ENCODE measurements around the gene NRCAM.
"Not testable (repeated sequence)": the region's sequence is repeated elsewhere in the genome, so short reads cannot be mapped to it uniquely, and the experiment has no call there.

Gene NRCAM

DNA sequence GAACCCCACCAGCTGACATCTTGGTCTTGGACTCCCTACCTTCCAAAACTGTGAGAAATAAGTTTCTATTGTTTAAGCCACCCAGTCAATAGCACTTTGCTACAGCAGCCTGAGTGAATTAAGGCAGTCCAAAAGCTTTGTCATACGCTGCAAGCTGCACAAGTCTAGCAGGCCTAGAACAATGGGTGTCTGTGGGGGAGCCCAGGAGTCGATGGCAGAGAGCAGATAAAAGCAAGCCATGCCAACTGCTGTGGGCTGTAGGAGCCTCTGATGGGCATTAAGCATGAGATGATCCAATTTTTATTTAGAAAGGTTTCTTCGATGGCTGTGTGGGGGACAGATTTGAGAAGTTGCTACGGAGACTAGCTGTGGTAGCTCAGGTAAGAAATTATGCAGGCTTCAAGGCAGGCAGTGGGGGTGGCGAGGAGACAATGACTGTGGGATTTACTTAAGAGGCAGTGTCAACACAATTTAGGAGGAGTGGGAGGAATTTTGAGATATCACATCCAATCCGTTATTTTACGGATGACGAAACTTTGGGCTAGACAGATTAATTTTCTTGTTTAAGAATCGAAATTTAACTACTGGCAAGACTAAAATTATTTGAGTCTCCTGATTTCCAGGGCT, 110.4 kb downstream of the NRCAM start:
- Histone ChIP-seq H3K36me3 (ENCODE audit: insufficient read depth, low read length) (no peaks in the 10 kb centered on the region), H3K4me1 (ENCODE audit: insufficient read depth, low read length) (peaks cover 12% of the 10 kb centered on the region), H3K9me3 (ENCODE audit: control insufficient read depth, insufficient read depth, low read length) (no peaks in the 10 kb centered on the region), H3K9ac (ENCODE audit: low read depth, low read length) (no peak overlapping the region)

DNA sequence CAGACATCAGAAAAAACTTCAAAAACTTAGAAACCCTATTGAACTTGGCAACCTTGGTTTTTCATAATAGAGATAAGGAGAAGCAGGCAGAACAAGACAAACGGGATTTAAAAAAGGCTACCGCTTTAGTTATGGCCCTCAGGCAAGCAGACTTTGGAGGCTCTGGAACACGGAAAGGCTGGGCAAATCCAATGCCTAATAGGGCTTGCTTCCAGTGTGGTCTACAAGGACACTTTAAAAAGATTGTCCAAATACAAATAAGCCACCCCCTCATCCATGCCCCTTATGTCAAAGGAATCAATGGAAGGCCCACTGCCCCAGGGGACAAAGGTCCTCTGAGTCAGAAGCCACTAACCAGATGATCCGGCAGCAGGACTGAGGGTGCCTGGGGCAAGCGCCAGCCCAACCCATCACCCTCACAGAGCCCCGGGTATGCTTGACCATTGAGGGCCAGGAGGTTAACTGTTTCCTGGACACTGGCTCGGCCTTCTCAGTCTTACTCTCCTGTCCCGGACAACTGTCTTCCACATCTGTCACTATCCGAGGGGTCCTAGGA, 115.3 kb downstream of the NRCAM start:
- Histone ChIP-seq H3K9ac (ENCODE audit: low read depth, low read length) (no peak overlapping the region), H3K9me3 (ENCODE audit: control insufficient read depth, insufficient read depth, low read length) (no peaks in the 10 kb centered on the region), H3K4me1 (ENCODE audit: insufficient read depth, low read length) (peaks cover 2% of the 10 kb centered on the region; the same call in 1 of the 2 replicates), H3K36me3 (ENCODE audit: insufficient read depth, low read length) (no peaks in the 10 kb centered on the region)

- H3K36me3 ChIP-seq (ENCODE audit: insufficient read depth, low read length), result not testable (repeated sequence)
These were observed 115.8 kb downstream of the NRCAM start for GRCh38 chr7:108340406-108340805.

DNA sequence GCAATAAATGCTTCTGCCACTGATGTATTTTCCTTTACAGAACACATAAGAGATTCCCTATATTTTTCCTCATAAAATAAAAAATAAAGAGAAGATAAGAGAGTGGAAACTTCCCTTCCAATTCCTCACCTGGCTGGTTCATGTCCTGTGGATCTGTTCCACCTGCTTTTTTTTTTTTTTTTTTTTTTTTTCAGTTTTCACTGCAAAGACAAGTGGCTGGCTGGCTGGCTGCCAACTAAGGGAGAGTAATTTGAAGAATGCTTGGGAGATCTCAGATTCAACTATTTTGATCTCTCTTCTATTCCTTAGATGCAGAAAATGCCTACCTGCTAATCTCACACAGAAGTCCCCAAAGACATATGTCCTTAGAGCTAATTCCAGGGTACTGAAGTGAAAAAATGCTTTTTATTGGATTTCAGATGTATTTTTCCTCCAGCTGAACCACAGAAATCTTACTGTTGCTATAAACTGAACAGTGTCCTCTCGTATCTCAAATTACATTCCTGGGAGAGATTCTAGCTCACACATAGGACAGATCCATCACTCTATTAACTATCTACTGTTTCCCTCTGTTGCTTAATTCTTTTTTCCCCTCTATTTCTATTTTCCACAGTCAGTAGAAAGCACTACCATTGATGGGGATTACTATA, 120.8 kb downstream of the NRCAM start:
- Histone ChIP-seq H3K4me1 (ENCODE audit: insufficient read depth, low read length) (0 out of 2 replicates have a peak, but pooled peaks cover under 1% of the 10 kb centered on the region), H3K36me3 (ENCODE audit: insufficient read depth, low read length) (no peaks in the 10 kb centered on the region), H3K9me3 (ENCODE audit: control insufficient read depth, insufficient read depth, low read length) (no peaks in the 10 kb centered on the region), H3K9ac (ENCODE audit: low read depth, low read length) (no peak overlapping the region)

More at GRCh38 chr7:108340406-108340805, 115.8 kb downstream of the NRCAM start:
- not testable (repeated sequence) for H3K4me1 ChIP-seq (ENCODE audit: insufficient read depth, low read length); H3K9ac ChIP-seq (ENCODE audit: low read depth, low read length); H3K9me3 ChIP-seq (ENCODE audit: control insufficient read depth, insufficient read depth, low read length)

- Histone ChIP-seq H3K9me3 (ENCODE audit: control insufficient read depth, insufficient read depth, low read length) (no peaks in the 10 kb centered on the region), H3K9ac (ENCODE audit: low read depth, low read length) (no peak overlapping the region), H3K36me3 (ENCODE audit: insufficient read depth, low read length) (no peaks in the 10 kb centered on the region), H3K4me1 (ENCODE audit: insufficient read depth, low read length) (peaks cover 21% of the 10 kb centered on the region)
These were observed 123.3 kb downstream of the NRCAM start for GRCh38 chr7:108332937-108333336.

DNA sequence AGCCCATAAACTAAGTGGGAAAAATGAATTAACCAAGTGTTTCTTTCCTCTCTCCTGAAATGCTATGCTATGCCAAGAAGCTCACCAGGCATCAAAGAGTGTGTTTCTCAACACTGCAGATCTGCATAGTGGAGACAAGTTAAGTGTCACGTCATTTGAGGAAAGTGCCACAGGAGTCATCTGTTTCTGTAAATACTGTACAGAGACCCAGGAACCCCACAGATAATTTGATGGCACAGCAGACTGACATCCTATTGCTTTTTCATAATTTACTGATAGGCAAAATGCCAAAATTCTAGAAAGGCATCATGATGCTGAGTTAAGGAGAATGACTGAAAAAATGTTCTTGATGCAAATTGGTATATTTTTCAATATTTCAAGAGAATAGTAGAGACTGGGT, 124.3 kb downstream of the NRCAM start:
- no peaks in the 10 kb centered on the region for H3K9me3 ChIP-seq (ENCODE audit: control insufficient read depth, insufficient read depth, low read length)
- H3K36me3 ChIP-seq (ENCODE audit: insufficient read depth, low read length), result no peaks in the 10 kb centered on the region
- no peak overlapping the region for H3K9ac ChIP-seq (ENCODE audit: low read depth, low read length)
- H3K4me1 ChIP-seq (ENCODE audit: insufficient read depth, low read length), result peaks cover 25% of the 10 kb centered on the region

DNA sequence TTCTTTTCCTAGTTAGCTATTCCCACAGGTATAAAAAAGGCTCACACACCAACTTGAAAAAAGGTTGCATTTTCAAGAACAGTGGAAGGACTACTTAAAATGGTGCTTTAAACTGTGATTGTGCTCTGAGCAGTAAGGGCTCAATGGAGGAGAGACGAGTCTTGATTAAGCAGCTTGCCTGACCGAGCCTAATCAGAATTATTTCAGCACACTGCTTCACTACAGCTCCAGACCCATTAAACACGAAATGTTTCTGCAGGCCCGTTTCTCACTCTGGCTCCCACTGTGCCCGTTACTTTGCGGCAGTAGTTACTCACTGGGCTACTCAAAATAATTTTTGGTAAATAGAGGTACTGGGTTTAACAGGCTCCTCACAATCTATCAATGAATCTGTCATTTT, 126.0 kb downstream of the NRCAM start:
- H3K4me1 ChIP-seq (ENCODE audit: insufficient read depth, low read length), result peaks cover 28% of the 10 kb centered on the region
- no peaks in the 10 kb centered on the region for H3K9me3 ChIP-seq (ENCODE audit: control insufficient read depth, insufficient read depth, low read length)
- no peak overlapping the region for H3K9ac ChIP-seq (ENCODE audit: low read depth, low read length)
- H3K36me3 ChIP-seq (ENCODE audit: insufficient read depth, low read length), result no peaks in the 10 kb centered on the region

DNA sequence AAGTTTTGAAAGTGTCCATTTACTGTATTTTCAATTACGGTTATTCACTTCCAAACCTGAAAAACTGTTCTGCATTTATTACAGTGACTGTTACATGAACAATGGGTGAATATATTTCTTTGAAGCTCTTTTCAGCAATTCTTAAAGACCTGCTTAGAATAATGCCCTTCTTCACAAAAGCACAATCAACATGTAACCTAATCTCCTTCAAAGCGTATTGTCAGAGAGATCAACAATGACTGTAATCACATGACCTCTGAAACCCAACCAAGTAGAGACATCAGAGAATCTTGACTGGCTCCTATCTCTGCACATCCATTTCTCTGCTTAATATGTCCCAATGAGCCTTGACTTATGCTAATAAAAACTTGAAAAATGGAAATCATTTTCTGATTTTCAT, 126.7 kb downstream of the NRCAM start:
- Histone ChIP-seq H3K9ac (ENCODE audit: low read depth, low read length) (no peak overlapping the region), H3K9me3 (ENCODE audit: control insufficient read depth, insufficient read depth, low read length) (no peaks in the 10 kb centered on the region), H3K36me3 (ENCODE audit: insufficient read depth, low read length) (no peaks in the 10 kb centered on the region), H3K4me1 (ENCODE audit: insufficient read depth, low read length) (peaks cover 28% of the 10 kb centered on the region)

DNA sequence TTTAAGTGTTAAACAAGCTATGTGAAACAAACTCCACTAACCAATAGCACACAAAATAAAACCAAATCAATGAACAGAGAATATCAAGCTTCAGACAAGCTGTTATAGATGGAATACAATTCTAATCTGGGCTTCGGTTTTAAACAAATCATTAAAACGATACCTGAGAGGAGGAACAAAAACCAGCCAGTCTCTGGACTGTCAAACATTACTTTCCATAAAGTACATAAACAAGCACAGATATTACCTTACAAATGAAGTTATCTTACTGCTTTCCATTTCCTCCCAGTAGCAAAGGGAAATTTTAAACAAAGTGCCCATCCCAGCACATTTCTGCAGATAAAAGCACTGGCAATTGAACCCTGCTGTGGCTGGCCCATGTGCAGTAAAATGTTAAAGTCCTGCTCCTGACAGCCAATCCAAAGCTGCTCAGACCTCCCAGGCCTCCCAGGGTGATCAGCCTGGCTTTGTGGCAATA, 128.0 kb downstream of the NRCAM start:
- H3K36me3 ChIP-seq (ENCODE audit: insufficient read depth, low read length), result no peaks in the 10 kb centered on the region
- H3K9ac ChIP-seq (ENCODE audit: low read depth, low read length), result no peak overlapping the region
- H3K9me3 ChIP-seq (ENCODE audit: control insufficient read depth, insufficient read depth, low read length), result no peaks in the 10 kb centered on the region
- H3K4me1 ChIP-seq (ENCODE audit: insufficient read depth, low read length), result peaks cover 28% of the 10 kb centered on the region

- no peaks in the 10 kb centered on the region for H3K36me3 ChIP-seq (ENCODE audit: insufficient read depth, low read length)
- no peaks in the 10 kb centered on the region for H3K9me3 ChIP-seq (ENCODE audit: control insufficient read depth, insufficient read depth, low read length)
- H3K4me1 ChIP-seq (ENCODE audit: insufficient read depth, low read length), result peaks cover 28% of the 10 kb centered on the region
- H3K9ac ChIP-seq (ENCODE audit: low read depth, low read length), result no peak overlapping the region
These were observed 128.9 kb downstream of the NRCAM start for GRCh38 chr7:108327353-108327752.

- H3K9me3 ChIP-seq (ENCODE audit: control insufficient read depth, insufficient read depth, low read length), result no peaks in the 10 kb centered on the region
- H3K36me3 ChIP-seq (ENCODE audit: insufficient read depth, low read length), result no peaks in the 10 kb centered on the region
- H3K9ac ChIP-seq (ENCODE audit: low read depth, low read length), result no peak overlapping the region
- peaks cover 28% of the 10 kb centered on the region for H3K4me1 ChIP-seq (ENCODE audit: insufficient read depth, low read length)
These were observed 129.3 kb downstream of the NRCAM start for GRCh38 chr7:108326938-108327337.

DNA sequence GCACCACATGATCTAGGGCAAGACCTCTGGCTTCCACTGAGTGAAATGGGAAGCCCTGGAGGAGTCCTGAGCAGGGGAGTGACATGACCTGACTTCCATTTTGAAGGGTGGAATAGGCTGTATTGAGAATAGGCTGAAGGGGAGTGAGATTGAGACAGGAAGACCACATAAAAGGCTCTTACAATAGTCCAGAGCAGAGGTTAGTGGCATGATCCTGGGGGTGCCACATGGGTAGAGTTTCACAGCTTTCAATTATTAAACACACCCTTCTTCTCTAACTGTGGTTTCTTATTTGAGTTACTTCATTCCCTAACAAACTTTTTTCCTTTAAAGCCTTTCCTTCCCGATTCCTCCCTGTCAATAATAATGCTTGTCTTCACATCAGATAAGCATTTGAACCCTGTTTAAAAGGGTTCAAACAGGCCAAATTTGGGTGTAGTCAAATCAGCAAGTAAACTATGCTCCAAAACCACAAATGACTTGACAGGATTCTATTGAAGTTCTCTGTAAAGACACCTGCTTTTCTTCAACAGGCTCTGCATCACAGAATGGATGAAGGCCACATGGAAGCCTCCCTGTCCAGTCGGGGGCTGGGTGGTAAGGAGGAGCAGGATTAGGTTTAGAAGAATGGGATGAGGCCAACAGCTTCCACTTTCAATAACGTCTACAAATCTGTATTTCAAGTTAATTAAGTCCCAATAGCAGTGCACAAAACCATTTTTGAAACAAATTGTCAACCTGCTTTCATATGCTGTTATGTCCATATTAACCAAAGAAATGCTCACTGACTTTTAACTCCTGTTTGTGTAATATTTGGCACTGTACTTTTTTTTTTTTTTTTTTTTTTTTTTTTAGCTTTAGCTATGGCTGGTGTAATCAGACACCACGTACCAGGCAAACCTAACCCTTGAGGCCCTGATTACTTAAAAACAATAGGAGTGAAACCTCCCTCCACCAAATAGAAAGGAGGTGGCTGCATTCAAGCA, 131.9 kb downstream of the NRCAM start:
- H3K9ac ChIP-seq (ENCODE audit: low read depth, low read length), result no peak overlapping the region
- H3K36me3 ChIP-seq (ENCODE audit: insufficient read depth, low read length), result no peaks in the 10 kb centered on the region
- H3K4me1 ChIP-seq (ENCODE audit: insufficient read depth, low read length), result peaks cover 18% of the 10 kb centered on the region
- H3K9me3 ChIP-seq (ENCODE audit: control insufficient read depth, insufficient read depth, low read length), result no peaks in the 10 kb centered on the region

- H3K36me3 ChIP-seq (ENCODE audit: insufficient read depth, low read length), result no peaks in the 10 kb centered on the region
- H3K9me3 ChIP-seq (ENCODE audit: control insufficient read depth, insufficient read depth, low read length), result no peaks in the 10 kb centered on the region
- peaks cover 9% of the 10 kb centered on the region for H3K4me1 ChIP-seq (ENCODE audit: insufficient read depth, low read length)
- H3K9ac ChIP-seq (ENCODE audit: low read depth, low read length), result no peak overlapping the region
These were observed 133.1 kb downstream of the NRCAM start for GRCh38 chr7:108322925-108323832.

Data from ES-I3 (cell line).